GM23338 (cell line): ENCODE data around the gene PRG2.

Source experiments
- CREB1 ChIP-seq: fragments of 250-450 bp; sonication (Bioruptor Pico); IDR thresholded peaks from 2 replicates; pipeline ENCODE4 v1.5.0; 2020; ENCODE audit warnings: low read depth, mild to moderate bottlenecking, moderate library complexity
- CTCF ChIP-seq, 2 experiments: fragments of 200-600 bp in 1 of 2; sonication (generic) in 1 of 2; conservative IDR thresholded peaks; 2 replicates each; pipeline versions ENCODE4 v1.5.1 to v1.6.1; 2016 to 2017; ENCODE audit warnings: antibody characterized with exemption in 2 of 2, low read depth in 2 of 2, mild to moderate bottlenecking in 2 of 2, moderate library complexity in 1 of 2
- ETS1 ChIP-seq: IDR thresholded peaks from 2 replicates; pipeline ENCODE4 v1.6.1; 2016; ENCODE audit warnings: antibody characterized with exemption
- EZH2 ChIP-seq: fragments of 200-600 bp; sonication (generic); IDR thresholded peaks from one replicate; pipeline ENCODE4 v1.8.0; 2017; ENCODE audit warnings: antibody characterized with exemption, mild to moderate bottlenecking, low read depth; ENCODE audit not compliant: unreplicated experiment
- EZH2phosphoT487 ChIP-seq: fragments of 200-600 bp; sonication (generic); IDR thresholded peaks from one replicate; pipeline ENCODE4 v1.8.1; 2018; ENCODE audit warnings: antibody characterized with exemption; ENCODE audit not compliant: unreplicated experiment
- JUNB ChIP-seq: IDR thresholded peaks from one replicate; pipeline ENCODE4 v1.6.1; 2016; ENCODE audit warnings: antibody characterized with exemption; ENCODE audit not compliant: unreplicated experiment
- NANOG ChIP-seq: IDR thresholded peaks from 2 replicates; pipeline ENCODE4 v1.6.1; 2016; ENCODE audit warnings: antibody characterized with exemption, borderline replicate concordance
- POLR2AphosphoS5 ChIP-seq: IDR thresholded peaks from 2 replicates; pipeline ENCODE4 v1.6.1; 2016; ENCODE audit warnings: antibody characterized with exemption, low read depth
- REST ChIP-seq: IDR thresholded peaks from one replicate; pipeline ENCODE4 v1.6.1; 2018; ENCODE audit warnings: antibody characterized with exemption; ENCODE audit not compliant: unreplicated experiment
- STAT1 ChIP-seq: IDR thresholded peaks from one replicate; pipeline ENCODE4 v1.6.1; 2016; ENCODE audit warnings: antibody characterized with exemption; ENCODE audit not compliant: unreplicated experiment
- ZNF114 ChIP-seq: fragments of 250-450 bp; sonication (Bioruptor Pico); IDR thresholded peaks from 2 replicates; pipeline ENCODE4 v1.5.0; 2020; ENCODE audit warnings: mild to moderate bottlenecking, moderate library complexity
- ZNF331 ChIP-seq: fragments of 250-450 bp; sonication (Bioruptor Pico); IDR thresholded peaks from 2 replicates; pipeline ENCODE4 v1.5.0; 2020; ENCODE audit warnings: low read depth, mild to moderate bottlenecking, moderate library complexity

GRCh38 chr11:57426929-57427726 is 36.7 kb upstream of the PRG2 start, which contains the start of gene SLC43A3:
- TF ChIP-seq CTCF (conservative IDR thresholded peaks at IDR 0.05; ENCODE audit: low read depth in 2 of 2) (0 out of 4 replicates have a peak, but pooled peaks of 1 of the 2 experiments have one; percentile 3), EZH2 (no peak), REST (no peak), NANOG (no peak), CREB1 (CRISPR knock-in tag) (no peak), ZNF114 (no peak), EZH2phosphoT487 (no peak), POLR2AphosphoS5 (peak; percentile 64), ZNF331 (CRISPR knock-in tag) (no peak), ETS1 (no peak), JUNB (no peak), STAT1 (no peak)
